Smooth muscle cell (in vitro differentiated cells): ENCODE measurements around the gene GSN. TPM values are rescaled to one million over a fixed set of nuclear protein-coding genes. Genes with fewer than 3 reads are reported as not detected.

ENCODE experiments used
- DNase-seq: peaks from one replicate; lab custom pipeline; 2025; ENCODE audit not compliant: unreplicated experiment; lab: John Stamatoyannopoulos, UW
- H2AFZ ChIP-seq: fragments of 200-600 bp; sonication (generic); 2 replicates; pipeline ENCODE4 v1.6.0; 2016; ENCODE audit warnings: antibody characterized with exemption, low read depth, mild to moderate bottlenecking
- H3F3A ChIP-seq: fragments of 200-600 bp; sonication (generic); 2 replicates; pipeline ENCODE4 v1.6.0; 2017; ENCODE audit warnings: antibody characterized with exemption, low read depth
- H3K27ac ChIP-seq: fragments of 200-600 bp; sonication (generic); 2 replicates; pipeline ENCODE4 v1.5.1; 2016; ENCODE audit warnings: low read depth, mild to moderate bottlenecking
- H3K27me3 ChIP-seq: fragments of 200-600 bp; sonication (generic); 2 replicates; pipeline ENCODE4 v1.6.1; 2016; ENCODE audit warnings: low read depth, mild to moderate bottlenecking
- H3K36me3 ChIP-seq: fragments of 200-600 bp; sonication (generic); 2 replicates; pipeline ENCODE4 v1.5.1; 2016; ENCODE audit warnings: low read depth
- H3K4me1 ChIP-seq: fragments of 200-600 bp; sonication (generic); 2 replicates; pipeline ENCODE4 v1.5.1; 2016; ENCODE audit warnings: low read depth
- H3K4me2 ChIP-seq: fragments of 200-600 bp; sonication (generic); 2 replicates; pipeline ENCODE4 v1.6.0; 2016; ENCODE audit warnings: mild to moderate bottlenecking
- H3K4me3 ChIP-seq: fragments of 200-600 bp; sonication (generic); 2 replicates; pipeline ENCODE4 v1.5.1; 2016; ENCODE audit warnings: mild to moderate bottlenecking
- H3K79me2 ChIP-seq: fragments of 200-600 bp; sonication (generic); 2 replicates; pipeline ENCODE4 v1.6.0; 2016; ENCODE audit warnings: low read depth, mild to moderate bottlenecking
- H3K9ac ChIP-seq: fragments of 200-600 bp; sonication (generic); 2 replicates; pipeline ENCODE4 v1.6.0; 2016; ENCODE audit warnings: low read depth
- H3K9me3 ChIP-seq: fragments of 200-600 bp; sonication (generic); replicated peaks from 2 replicates; pipeline ENCODE4 v1.5.1; 2016; ENCODE audit warnings: low read depth
- H4K20me1 ChIP-seq: fragments of 200-600 bp; sonication (generic); 2 replicates; pipeline ENCODE4 v1.6.0; 2016; ENCODE audit warnings: low read depth
- WGBS: methylation state at CpG from one replicate; pipeline ENCODE4 v1.1.7; 2016; ENCODE audit warnings: low lambda C conversion rate; 5-methylcytosine and 5-hydroxymethylcytosine counted together
- polyA plus RNA-seq: library from polyadenylated mRNA; unstranded; fragments of >200 nt; fragmentation: Nextera tagmentation; extraction: Ambion mirVana; gene quantifications from 2 replicates; pipeline ENCODE4 v1.2.1, GENCODE V29; 2016
- total RNA-seq: library from RNA; depleted of rRNA; stranded (reverse); fragments of >200 nt; gene quantifications from 2 replicates; pipeline ENCODE4 v1.2.3, GENCODE V29; 2014
- TF ChIP-seq, protein P1 (sequence below): fragments of 200-600 bp; sonication (generic); IDR thresholded peaks from 2 replicates; pipeline ENCODE4 v1.5.1; 2017; ENCODE audit warnings: borderline replicate concordance, mild to moderate bottlenecking, antibody characterized with exemption; ENCODE audit not compliant: insufficient read depth, poor library complexity, severe bottlenecking

Gene GSN
- total and polyA plus RNA-seq, 2 experiments from 2014 or later: 337 to 685 TPM

- peaks cover 12% of the 10 kb centered on the region for H3K36me3 ChIP-seq
- H3K9ac ChIP-seq: no peak overlapping the region
- H3K79me2 ChIP-seq: no peaks in the 10 kb centered on the region
- no peak for DNase-seq
- H3K4me3 ChIP-seq: no peak overlapping the region
- H3K9me3 ChIP-seq: no peaks in the 10 kb centered on the region
- 97% methylated on average over 7 of the region's 7 CpGs for WGBS
- H3K27me3 ChIP-seq: no peaks in the 10 kb centered on the region
- H3F3A ChIP-seq: peaks cover 3% of the 10 kb centered on the region
- no peaks in the 10 kb centered on the region for H3K4me1 ChIP-seq
- no peak overlapping the region for H3K4me2 ChIP-seq
- H2AFZ ChIP-seq: no peak overlapping the region
- H3K27ac ChIP-seq: no peak overlapping the region
- H4K20me1 ChIP-seq: peaks cover 25% of the 10 kb centered on the region
- TF ChIP-seq, protein P1, sequence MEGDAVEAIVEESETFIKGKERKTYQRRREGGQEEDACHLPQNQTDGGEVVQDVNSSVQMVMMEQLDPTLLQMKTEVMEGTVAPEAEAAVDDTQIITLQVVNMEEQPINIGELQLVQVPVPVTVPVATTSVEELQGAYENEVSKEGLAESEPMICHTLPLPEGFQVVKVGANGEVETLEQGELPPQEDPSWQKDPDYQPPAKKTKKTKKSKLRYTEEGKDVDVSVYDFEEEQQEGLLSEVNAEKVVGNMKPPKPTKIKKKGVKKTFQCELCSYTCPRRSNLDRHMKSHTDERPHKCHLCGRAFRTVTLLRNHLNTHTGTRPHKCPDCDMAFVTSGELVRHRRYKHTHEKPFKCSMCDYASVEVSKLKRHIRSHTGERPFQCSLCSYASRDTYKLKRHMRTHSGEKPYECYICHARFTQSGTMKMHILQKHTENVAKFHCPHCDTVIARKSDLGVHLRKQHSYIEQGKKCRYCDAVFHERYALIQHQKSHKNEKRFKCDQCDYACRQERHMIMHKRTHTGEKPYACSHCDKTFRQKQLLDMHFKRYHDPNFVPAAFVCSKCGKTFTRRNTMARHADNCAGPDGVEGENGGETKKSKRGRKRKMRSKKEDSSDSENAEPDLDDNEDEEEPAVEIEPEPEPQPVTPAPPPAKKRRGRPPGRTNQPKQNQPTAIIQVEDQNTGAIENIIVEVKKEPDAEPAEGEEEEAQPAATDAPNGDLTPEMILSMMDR: no peak
These were observed 42.0 kb downstream of the GSN start for GRCh38 chr9:121309833-121310425.

DNA sequence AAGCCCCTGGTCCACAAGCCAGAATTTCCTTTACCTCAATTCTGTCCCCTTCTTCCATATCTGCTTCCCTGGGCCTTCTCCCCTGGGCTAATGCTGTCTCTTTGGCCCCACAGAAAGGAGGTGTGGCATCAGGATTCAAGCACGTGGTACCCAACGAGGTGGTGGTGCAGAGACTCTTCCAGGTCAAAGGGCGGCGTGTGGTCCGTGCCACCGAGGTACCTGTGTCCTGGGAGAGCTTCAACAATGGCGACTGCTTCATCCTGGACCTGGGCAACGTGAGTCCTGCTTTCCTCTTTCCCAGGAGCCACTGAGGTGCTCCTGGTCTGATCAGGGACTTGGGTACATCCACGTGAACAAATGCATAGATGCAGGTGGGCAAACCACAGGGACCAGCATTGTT lies 42.6 kb downstream of the GSN start:
- H2AFZ ChIP-seq: no peak overlapping the region
- H3K4me2 ChIP-seq: no peak overlapping the region
- no peaks in the 10 kb centered on the region for H3K9me3 ChIP-seq
- no peak overlapping the region for H3K27ac ChIP-seq
- no peaks in the 10 kb centered on the region for H3K4me1 ChIP-seq
- no peak overlapping the region for H3K9ac ChIP-seq
- peaks cover 19% of the 10 kb centered on the region for H4K20me1 ChIP-seq
- no peaks in the 10 kb centered on the region for H3K79me2 ChIP-seq
- H3F3A ChIP-seq: peaks cover 7% of the 10 kb centered on the region
- no peak for DNase-seq
- no peak overlapping the region for H3K4me3 ChIP-seq
- H3K36me3 ChIP-seq: peaks cover 12% of the 10 kb centered on the region
- no peaks in the 10 kb centered on the region for H3K27me3 ChIP-seq
- WGBS: 93% methylated on average over 9 of the region's 9 CpGs
- TF ChIP-seq, protein P1: no peak

- Histone ChIP-seq H3K27me3 (no peaks in the 10 kb centered on the region), H3K4me2 (no peak overlapping the region), H4K20me1 (peaks cover 13% of the 10 kb centered on the region), H2AFZ (no peak overlapping the region), H3F3A (peaks cover 11% of the 10 kb centered on the region), H3K4me3 (no peak overlapping the region), H3K4me1 (no peaks in the 10 kb centered on the region), H3K9ac (no peak overlapping the region), H3K36me3 (peaks cover 12% of the 10 kb centered on the region), H3K9me3 (no peaks in the 10 kb centered on the region), H3K27ac (no peak overlapping the region), H3K79me2 (no peaks in the 10 kb centered on the region)
- no peak for DNase-seq
- TF ChIP-seq, protein P1: no peak
- WGBS: 97% methylated on average over 17 of the region's 17 CpGs
These were observed 44.2 kb downstream of the GSN start for GRCh38 chr9:121312169-121312568.
